ENCODE data around the gene EXOC1L.

The EXOC1L gene

GRCh38 chr4:55808186-55808585 is 11.4 kb upstream of the EXOC1L start:
- no peak for DNase-seq (ENCODE audit: extremely low spot score)
- POLR2A ChIA-PET, result interaction anchor here (1.4 kb wide), 1 partner anchor 11 kb away, joined by 7 read pairs; the partner anchor contains the start of gene EXOC1L
- TF ChIP-seq BHLHE40 (IDR thresholded peaks at IDR 0.05; ENCODE audit: borderline replicate concordance) (no peak), FOXA1 (IDR thresholded peaks at IDR 0.05) (no peak), SP1 (IDR thresholded peaks at IDR 0.05) (no peak), SUZ12 (IDR thresholded peaks at IDR 0.05) (no peak), CTBP1 (IDR thresholded peaks at IDR 0.05; ENCODE audit: borderline replicate concordance) (no peak), HDGF (IDR thresholded peaks at IDR 0.05; ENCODE audit: borderline replicate concordance) (no peak), ARNT (IDR thresholded peaks at IDR 0.05) (no peak), LEF1 (IDR thresholded peaks at IDR 0.05; ENCODE audit: borderline replicate concordance) (no peak), FOXK2 (IDR thresholded peaks at IDR 0.05) (no peak), ELF4 (IDR thresholded peaks at IDR 0.05) (no peak), TARDBP (IDR thresholded peaks at IDR 0.05) (no peak), L3MBTL2 (conservative IDR thresholded peaks at IDR 0.05) (no peak), NFRKB (IDR thresholded peaks at IDR 0.05) (no peak), FOXM1 (IDR thresholded peaks at IDR 0.05; ENCODE audit: borderline replicate concordance) (no peak), PKNOX1 (IDR thresholded peaks at IDR 0.05) (no peak), ZNF384 (IDR thresholded peaks at IDR 0.05) (no peak)
- CTCF ChIA-PET, result no interaction called here

GRCh38 chr4:55808632-55809031 is 11.0 kb upstream of the EXOC1L start:
- TF ChIP-seq HDGF (IDR thresholded peaks at IDR 0.05; ENCODE audit: borderline replicate concordance) (no peak), PKNOX1 (IDR thresholded peaks at IDR 0.05) (no peak), ARNT (IDR thresholded peaks at IDR 0.05) (no peak), FOXA1 (IDR thresholded peaks at IDR 0.05) (no peak), BHLHE40 (IDR thresholded peaks at IDR 0.05; ENCODE audit: borderline replicate concordance) (no peak), FOXM1 (IDR thresholded peaks at IDR 0.05; ENCODE audit: borderline replicate concordance) (no peak), ZNF384 (IDR thresholded peaks at IDR 0.05) (no peak), TARDBP (IDR thresholded peaks at IDR 0.05) (no peak), NFRKB (IDR thresholded peaks at IDR 0.05) (no peak), LEF1 (IDR thresholded peaks at IDR 0.05; ENCODE audit: borderline replicate concordance) (no peak), SP1 (IDR thresholded peaks at IDR 0.05) (no peak), ELF4 (IDR thresholded peaks at IDR 0.05) (no peak), L3MBTL2 (conservative IDR thresholded peaks at IDR 0.05) (no peak), SUZ12 (IDR thresholded peaks at IDR 0.05) (no peak), CTBP1 (IDR thresholded peaks at IDR 0.05; ENCODE audit: borderline replicate concordance) (no peak)
- ChIA-PET POLR2A (interaction anchor here (1.4 kb wide), 1 partner anchor 11 kb away, joined by 7 read pairs; the partner anchor contains the start of gene EXOC1L), CTCF (no interaction called here)
- no peak for DNase-seq (ENCODE audit: extremely low spot score)

DNA sequence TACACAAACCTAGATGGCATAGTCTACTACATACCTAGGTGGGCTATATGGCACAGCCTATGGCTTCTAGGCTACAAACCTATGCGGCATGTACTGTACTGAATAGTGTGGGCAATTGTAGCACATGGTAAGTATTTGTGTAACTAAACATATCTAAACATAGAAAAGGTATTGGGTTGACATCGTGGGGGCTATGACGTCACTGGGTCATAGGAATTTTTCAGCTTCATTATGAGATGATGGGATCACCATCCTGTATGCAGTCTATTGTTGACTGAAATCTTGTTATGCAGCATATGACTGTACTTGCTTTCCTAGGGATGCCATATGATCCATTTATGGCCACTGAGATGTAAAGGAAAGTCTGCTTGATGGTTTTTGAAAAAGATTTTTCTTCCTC is 1.9 kb upstream of the EXOC1L start:
- TF ChIP-seq NFRKB (IDR thresholded peaks at IDR 0.05) (no peak), FOXM1 (IDR thresholded peaks at IDR 0.05; ENCODE audit: borderline replicate concordance) (no peak), ZNF384 (IDR thresholded peaks at IDR 0.05) (no peak), BHLHE40 (IDR thresholded peaks at IDR 0.05; ENCODE audit: borderline replicate concordance) (no peak), HDGF (IDR thresholded peaks at IDR 0.05; ENCODE audit: borderline replicate concordance) (no peak), SUZ12 (IDR thresholded peaks at IDR 0.05) (no peak), TARDBP (IDR thresholded peaks at IDR 0.05) (no peak), FOXA1 (IDR thresholded peaks at IDR 0.05) (no peak), L3MBTL2 (conservative IDR thresholded peaks at IDR 0.05) (no peak), LEF1 (IDR thresholded peaks at IDR 0.05; ENCODE audit: borderline replicate concordance) (no peak), ARNT (IDR thresholded peaks at IDR 0.05) (no peak), CTBP1 (IDR thresholded peaks at IDR 0.05; ENCODE audit: borderline replicate concordance) (no peak), ELF4 (IDR thresholded peaks at IDR 0.05) (no peak)
- CTCF ChIA-PET, result no interaction called here
- POLR2A ChIA-PET, result no interaction called here
- DNase-seq (ENCODE audit: extremely low spot score), result no peak

DNA sequence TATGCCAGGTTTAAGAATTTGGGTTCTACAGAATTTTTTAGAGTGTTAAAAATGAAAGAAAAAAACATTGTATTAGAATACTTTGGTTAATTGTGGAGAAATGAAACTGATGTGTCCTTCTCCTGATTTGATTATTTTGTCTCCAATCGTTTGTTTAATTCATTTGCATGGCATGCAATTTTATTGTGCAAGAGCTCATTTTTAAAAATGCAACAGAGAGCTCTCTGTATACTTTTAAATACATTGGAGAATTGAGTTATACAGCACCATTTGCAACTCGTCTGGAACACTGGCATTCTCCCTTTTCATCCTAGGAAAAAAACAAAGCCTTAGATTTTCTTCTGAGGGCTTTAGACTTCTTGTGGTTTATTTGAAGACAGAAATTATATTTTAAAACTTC is 689 bp downstream of the EXOC1L start:
- CTCF ChIA-PET, result no interaction called here
- POLR2A ChIA-PET, result interaction anchor here (0.7 to 1.4 kb wide), 8 partner anchors 9 to 116 kb away, joined by 3 to 7 read pairs (median 3); partner anchors contain the start of gene EXOC1
- no peak for DNase-seq (ENCODE audit: extremely low spot score)
- no peak for TF ChIP-seq FOXA1 (IDR thresholded peaks at IDR 0.05)
- no peak for TF ChIP-seq L3MBTL2 (conservative IDR thresholded peaks at IDR 0.05)
- no peak for TF ChIP-seq ZNF384 (IDR thresholded peaks at IDR 0.05)
- TF ChIP-seq TARDBP (IDR thresholded peaks at IDR 0.05), result no peak
- TF ChIP-seq PKNOX1 (IDR thresholded peaks at IDR 0.05), result no peak

DNA sequence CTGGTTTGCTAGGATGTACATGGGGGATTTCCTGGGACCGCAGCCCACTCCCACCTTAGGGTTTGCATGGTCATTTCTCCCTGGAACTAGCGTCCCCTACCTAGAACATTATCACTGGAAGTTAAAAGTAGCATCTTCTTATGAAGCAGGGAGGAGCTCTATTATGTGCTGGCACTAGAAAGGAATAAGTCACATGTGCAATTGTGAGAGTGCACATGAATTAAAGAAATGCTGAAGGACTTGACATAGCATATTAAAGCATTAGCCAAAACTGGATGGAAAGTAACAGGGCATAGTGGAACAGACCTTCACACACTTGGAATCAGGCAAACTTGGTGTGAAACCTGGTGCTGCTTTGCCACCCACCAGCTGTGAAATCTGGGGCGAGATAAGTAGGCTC is 2.7 kb downstream of the EXOC1L start:
- no peak for TF ChIP-seq SUZ12 (IDR thresholded peaks at IDR 0.05)
- no peak for TF ChIP-seq BHLHE40 (IDR thresholded peaks at IDR 0.05; ENCODE audit: borderline replicate concordance)
- no peak for TF ChIP-seq PKNOX1 (IDR thresholded peaks at IDR 0.05)
- TF ChIP-seq ELF4 (IDR thresholded peaks at IDR 0.05), result no peak
- no peak for TF ChIP-seq TARDBP (IDR thresholded peaks at IDR 0.05)
- DNase-seq (ENCODE audit: extremely low spot score), result no peak
- POLR2A ChIA-PET, result no interaction called here
- CTCF ChIA-PET, result no interaction called here

DNA sequence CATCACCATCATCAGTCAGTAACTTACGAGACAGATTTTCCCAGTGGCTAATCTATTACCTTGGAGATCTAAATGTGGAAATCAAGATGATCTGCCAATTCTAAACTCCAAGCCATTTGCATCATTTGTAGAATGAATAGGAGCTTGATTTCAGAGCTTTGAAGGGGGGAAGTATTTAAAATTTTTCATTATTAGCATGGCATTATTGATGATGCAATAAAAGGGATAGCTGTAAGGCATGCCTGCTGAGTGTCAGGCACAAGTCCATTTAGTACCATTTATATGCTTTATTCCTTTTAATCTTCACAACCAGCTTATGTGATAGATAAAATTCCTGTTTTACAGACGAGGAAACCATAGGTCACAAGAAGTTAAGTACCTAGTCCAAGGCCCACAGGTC is 5.3 kb downstream of the EXOC1L start:
- ChIA-PET POLR2A (interaction anchor here (0.7 kb wide), 1 partner anchor 278 kb away, joined by 3 read pairs; the partner anchor contains the start of gene CLOCK), CTCF (no interaction called here)
- TF ChIP-seq SP1 (IDR thresholded peaks at IDR 0.05), result no peak
- TF ChIP-seq BHLHE40 (IDR thresholded peaks at IDR 0.05; ENCODE audit: borderline replicate concordance), result no peak
- TF ChIP-seq HDGF (IDR thresholded peaks at IDR 0.05; ENCODE audit: borderline replicate concordance), result no peak
- no peak for TF ChIP-seq FOXM1 (IDR thresholded peaks at IDR 0.05; ENCODE audit: borderline replicate concordance)
- TF ChIP-seq CTBP1 (IDR thresholded peaks at IDR 0.05; ENCODE audit: borderline replicate concordance), result no peak
- TF ChIP-seq L3MBTL2 (conservative IDR thresholded peaks at IDR 0.05), result no peak
- no peak for TF ChIP-seq FOXA1 (IDR thresholded peaks at IDR 0.05)
- TF ChIP-seq TARDBP (IDR thresholded peaks at IDR 0.05), result no peak
- no peak for TF ChIP-seq ZNF384 (IDR thresholded peaks at IDR 0.05)
- TF ChIP-seq FOXK2 (IDR thresholded peaks at IDR 0.05), result no peak
- TF ChIP-seq NFRKB (IDR thresholded peaks at IDR 0.05), result no peak
- no peak for DNase-seq (ENCODE audit: extremely low spot score)

All from HEK293T (cell line).